ENCODE measurements around the gene OLFM1.

DNA sequence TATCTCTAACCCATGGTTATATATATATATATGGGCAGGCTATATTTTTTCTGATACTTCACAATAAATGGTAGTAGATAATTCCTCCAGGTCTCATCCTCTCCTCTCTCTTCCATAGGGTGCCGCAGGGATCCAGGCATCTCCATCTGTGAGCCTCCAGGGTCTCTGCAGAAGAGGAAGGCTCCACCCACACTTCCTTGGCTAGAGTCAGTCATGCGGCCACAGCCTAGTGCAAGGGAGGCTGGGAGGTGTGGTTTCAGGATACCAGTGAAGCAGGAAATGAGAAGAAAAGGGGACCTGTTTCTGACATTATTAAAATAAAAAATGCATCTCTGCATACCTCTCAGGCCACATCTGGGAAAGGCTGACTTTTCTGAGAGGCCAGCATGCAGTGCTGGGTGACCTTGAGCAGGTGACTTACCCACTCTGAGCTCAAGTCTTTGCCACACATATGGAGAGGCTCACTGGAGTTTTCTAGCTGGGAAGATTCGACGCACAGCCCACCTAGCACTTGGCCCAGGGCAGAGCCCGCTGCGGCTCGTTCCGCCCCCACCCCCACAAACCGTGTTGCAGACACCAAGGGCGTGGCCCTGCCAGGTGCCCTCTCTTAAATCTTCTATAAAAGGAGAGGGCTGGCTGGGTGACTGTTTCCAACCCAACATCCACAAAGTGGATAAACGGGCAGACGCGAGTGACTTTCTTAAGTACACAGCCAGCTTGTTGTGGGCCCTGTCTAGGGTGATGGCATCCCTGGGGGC is 47.9 kb downstream of the OLFM1 start:
- TF ChIP-seq, protein P1, sequence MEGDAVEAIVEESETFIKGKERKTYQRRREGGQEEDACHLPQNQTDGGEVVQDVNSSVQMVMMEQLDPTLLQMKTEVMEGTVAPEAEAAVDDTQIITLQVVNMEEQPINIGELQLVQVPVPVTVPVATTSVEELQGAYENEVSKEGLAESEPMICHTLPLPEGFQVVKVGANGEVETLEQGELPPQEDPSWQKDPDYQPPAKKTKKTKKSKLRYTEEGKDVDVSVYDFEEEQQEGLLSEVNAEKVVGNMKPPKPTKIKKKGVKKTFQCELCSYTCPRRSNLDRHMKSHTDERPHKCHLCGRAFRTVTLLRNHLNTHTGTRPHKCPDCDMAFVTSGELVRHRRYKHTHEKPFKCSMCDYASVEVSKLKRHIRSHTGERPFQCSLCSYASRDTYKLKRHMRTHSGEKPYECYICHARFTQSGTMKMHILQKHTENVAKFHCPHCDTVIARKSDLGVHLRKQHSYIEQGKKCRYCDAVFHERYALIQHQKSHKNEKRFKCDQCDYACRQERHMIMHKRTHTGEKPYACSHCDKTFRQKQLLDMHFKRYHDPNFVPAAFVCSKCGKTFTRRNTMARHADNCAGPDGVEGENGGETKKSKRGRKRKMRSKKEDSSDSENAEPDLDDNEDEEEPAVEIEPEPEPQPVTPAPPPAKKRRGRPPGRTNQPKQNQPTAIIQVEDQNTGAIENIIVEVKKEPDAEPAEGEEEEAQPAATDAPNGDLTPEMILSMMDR (conservative IDR thresholded peaks at IDR 0.05; ENCODE audit: low read depth, low read length): no peak
- TF ChIP-seq RAD21 (IDR thresholded peaks at IDR 0.05; ENCODE audit: low read length) (no peak), MXI1 (IDR thresholded peaks at IDR 0.05; ENCODE audit: borderline replicate concordance, low read depth, low read length) (no peak), CEBPB (IDR thresholded peaks at IDR 0.05; ENCODE audit: low read depth, low read length) (no peak), CHD1 (IDR thresholded peaks at IDR 0.05; ENCODE audit: low read depth, low read length) (no peak)

All from IMR-90 (cell line).